ENCODE data around the gene ENSA.

DNA sequence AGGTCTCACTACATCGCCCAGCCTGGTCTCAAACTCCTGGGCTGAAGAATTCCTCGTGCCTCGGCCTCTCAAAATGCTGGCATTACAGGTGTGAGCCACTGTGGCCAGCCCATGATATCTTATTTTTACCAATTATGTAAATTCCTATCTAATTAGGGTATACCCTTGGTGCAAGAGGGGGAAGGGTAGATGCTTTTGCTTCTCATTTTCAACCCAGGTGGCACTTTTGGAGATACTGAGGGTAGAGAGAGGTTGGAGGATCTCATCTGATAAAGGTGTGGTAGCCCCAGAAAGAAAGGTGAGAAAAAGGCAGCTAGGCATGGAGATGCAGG lies 17.4 kb downstream of the ENSA start:
- TF ChIP-seq, protein P1, sequence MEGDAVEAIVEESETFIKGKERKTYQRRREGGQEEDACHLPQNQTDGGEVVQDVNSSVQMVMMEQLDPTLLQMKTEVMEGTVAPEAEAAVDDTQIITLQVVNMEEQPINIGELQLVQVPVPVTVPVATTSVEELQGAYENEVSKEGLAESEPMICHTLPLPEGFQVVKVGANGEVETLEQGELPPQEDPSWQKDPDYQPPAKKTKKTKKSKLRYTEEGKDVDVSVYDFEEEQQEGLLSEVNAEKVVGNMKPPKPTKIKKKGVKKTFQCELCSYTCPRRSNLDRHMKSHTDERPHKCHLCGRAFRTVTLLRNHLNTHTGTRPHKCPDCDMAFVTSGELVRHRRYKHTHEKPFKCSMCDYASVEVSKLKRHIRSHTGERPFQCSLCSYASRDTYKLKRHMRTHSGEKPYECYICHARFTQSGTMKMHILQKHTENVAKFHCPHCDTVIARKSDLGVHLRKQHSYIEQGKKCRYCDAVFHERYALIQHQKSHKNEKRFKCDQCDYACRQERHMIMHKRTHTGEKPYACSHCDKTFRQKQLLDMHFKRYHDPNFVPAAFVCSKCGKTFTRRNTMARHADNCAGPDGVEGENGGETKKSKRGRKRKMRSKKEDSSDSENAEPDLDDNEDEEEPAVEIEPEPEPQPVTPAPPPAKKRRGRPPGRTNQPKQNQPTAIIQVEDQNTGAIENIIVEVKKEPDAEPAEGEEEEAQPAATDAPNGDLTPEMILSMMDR (IDR thresholded peaks at IDR 0.05; ENCODE audit: insufficient read depth, low read length, poor library complexity, severe bottlenecking): no peak
- TF ChIP-seq EZH2phosphoT487 (conservative IDR thresholded peaks at IDR 0.05; ENCODE audit: low read length): no peak
